GM12872 (cell line): ENCODE measurements around the gene CCDC177.

Experiments used
- TF ChIP-seq, protein P1 (sequence below): IDR thresholded peaks from 3 replicates; pipeline ENCODE4 v1.5.1; 2011; ENCODE audit warnings: low read depth, mild to moderate bottlenecking, low read length, moderate library complexity; ENCODE audit not compliant: insufficient read depth

CCDC177 gene

DNA sequence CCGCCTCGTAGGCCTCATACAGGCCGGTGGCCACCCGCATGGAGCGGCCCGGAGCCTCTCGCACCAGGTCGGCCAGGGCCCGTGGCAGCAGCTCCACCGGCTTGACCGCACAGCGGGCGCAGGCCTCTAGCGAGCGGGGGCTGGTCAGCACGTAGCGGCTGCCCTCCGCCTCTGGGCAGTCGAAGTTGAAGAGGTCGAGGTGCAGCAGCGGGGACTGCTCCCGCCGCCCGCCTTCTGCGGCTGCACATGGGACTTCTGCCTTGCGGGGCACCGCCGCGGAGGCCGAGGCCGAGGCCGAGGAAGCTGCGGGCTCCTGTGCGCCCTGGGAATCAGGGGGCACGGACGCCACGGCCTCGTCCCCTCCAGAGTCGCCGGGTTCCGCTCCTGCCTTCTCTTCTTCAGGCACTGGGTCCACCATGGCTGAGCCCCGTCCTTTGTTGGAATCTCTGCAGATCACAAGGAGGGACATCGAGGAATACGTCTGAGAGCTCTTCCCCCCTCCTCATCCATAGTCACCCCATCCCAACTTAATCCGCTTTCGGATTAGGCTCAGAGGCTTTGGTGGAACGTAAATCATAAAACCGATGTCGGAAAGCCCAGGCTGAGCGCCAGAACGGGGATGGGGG lies 1.4 kb downstream of the CCDC177 start:
- TF ChIP-seq, protein P1, sequence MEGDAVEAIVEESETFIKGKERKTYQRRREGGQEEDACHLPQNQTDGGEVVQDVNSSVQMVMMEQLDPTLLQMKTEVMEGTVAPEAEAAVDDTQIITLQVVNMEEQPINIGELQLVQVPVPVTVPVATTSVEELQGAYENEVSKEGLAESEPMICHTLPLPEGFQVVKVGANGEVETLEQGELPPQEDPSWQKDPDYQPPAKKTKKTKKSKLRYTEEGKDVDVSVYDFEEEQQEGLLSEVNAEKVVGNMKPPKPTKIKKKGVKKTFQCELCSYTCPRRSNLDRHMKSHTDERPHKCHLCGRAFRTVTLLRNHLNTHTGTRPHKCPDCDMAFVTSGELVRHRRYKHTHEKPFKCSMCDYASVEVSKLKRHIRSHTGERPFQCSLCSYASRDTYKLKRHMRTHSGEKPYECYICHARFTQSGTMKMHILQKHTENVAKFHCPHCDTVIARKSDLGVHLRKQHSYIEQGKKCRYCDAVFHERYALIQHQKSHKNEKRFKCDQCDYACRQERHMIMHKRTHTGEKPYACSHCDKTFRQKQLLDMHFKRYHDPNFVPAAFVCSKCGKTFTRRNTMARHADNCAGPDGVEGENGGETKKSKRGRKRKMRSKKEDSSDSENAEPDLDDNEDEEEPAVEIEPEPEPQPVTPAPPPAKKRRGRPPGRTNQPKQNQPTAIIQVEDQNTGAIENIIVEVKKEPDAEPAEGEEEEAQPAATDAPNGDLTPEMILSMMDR: no peak

DNA sequence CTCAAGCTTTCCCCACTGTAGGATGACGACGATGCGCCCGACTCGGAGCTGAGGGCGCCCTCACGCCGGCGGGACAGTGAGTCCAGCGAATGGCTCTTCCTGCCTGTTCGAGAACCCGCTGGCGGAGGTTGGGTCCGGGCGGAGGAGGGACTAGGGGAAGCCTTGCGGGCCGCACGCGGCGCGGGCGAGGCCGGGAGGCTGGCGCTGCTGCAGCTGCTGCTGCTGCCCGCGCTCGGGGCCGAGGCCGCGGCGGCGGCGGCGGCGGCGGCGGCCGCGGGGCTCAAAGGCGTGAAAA lies 1.9 kb downstream of the CCDC177 start:
- TF ChIP-seq, protein P1: no peak

DNA sequence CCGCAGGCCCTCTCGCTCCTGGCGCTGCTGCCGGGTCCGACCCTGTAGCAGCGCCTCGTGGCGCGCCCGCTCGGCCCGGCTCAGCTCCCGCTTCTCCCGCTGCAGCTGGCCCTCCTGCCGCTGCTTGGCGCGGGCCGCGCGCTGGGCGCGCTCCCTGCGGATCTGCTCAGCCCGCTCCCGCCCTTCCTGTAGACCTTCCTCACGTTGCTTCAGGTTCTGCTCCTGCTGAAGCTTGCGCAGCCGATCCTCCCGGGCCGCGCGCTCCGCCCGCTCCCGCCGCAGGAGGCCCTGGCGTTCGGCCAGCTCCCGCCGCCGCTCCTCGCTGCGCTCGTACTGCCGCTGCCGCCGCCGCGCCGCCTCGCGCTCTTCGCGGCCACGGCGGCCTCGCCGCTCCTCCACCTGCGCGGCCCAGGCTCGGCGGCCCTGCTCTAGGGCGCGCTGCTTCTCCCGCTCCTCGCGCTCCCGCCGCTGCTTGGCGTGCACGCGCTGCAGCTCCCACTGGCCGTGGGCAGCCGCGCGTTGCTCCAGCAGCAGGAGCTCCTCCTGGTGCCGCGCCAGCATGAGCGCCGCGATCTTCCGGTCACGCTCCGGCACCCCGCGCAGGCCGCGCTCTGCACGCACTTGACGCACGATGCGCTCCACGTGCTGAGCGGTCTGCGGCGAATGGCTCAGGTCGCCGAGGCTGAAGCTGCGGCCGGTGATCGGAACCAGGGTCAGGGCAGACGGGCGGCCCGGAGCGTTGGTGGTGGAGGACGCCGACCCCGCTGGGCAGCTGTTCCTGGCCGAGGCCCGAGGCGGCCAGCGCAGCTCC lies 2.4 kb downstream of the CCDC177 start:
- TF ChIP-seq, protein P1: no peak

DNA sequence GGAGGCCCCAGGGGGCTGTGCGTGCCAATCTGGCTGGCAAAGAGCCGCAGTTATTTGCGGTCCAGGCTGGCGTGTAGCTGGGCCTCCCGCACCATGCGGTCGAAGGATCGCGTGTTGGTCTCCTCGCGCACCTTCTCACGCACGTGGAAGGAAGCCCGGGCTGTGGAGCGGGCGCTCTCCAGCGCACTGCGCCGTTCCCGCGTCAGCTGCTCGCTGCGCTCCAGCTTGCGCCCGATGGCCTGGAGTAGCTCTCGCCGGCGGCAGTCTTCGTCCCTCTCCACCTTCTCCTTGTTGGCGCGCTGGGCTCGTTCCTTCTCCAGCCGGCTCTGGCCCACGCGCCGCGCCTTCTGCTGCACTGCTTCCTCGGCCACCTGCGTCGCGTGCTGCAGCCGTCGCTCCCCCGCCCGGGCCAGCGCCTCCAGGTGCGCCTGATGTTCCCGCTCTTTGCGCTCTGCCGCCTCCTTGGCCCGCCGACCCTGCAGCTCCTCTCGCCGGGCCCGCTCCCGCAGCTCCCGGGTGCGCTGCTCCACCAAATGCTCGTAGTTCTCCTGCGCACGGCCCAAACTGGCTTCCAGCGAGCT lies 3.1 kb downstream of the CCDC177 start:
- TF ChIP-seq, protein P1: no peak

DNA sequence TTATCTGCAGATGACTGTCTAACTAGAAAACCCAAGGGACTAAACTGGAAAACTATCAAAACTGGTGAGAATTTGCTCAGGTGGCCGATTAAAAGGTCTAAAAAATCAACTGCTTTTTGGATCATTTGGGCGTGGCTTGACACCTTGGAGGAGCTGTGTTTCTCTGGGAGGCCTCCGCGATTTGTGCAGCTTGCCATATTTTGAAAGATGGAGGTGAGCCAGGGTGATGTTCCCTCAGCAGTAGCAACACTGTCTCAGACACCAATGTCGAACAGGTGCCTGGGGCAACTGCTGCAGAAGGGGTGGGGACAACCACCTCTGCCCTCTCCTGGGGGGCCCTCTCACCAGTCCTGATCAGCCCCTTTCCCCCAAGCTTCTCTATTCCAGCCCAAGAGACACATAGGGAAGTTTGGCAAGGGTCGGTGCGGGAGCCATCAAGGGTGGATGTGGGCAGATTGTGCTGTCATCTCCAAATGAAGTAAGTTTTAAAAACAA lies 3.8 kb downstream of the CCDC177 start:
- TF ChIP-seq, protein P1: no peak

DNA sequence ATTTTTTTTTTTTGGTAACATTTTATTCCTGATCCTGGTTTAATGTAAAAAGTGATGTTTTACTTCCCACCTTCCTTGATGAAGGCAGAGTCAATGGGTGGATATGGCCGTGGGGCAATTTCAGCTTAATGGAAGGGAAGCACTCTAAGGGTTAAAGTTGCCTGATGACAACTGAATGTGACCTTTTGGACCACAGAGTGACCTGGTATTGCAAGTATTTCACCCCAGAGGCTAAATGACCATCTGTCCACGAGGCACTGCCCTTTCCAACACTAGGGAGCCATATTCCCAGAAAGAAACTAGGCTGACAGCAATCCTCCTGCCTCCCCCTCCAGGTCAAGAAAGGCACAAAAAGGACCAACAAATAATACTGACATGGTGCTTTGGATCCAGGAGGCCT lies 4.8 kb downstream of the CCDC177 start:
- TF ChIP-seq, protein P1: no peak

DNA sequence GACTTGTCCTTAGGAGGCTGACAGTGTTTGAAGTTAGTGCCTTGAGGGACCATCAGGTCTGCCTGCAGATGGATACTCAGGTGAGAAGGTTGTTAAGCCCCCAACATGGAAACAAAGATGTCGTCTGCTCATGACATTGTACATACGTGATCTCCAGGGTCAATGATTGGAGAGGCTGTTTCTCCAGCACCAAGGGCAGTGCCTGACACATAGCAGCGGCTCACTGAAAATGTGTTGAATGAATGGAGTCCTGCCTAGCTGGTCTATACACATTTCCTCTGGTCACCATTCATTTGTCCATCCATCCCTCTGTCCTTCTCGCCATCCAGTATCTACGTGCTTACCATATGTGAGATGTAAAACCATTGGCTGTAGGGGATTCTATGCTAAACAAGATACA lies 7.1 kb downstream of the CCDC177 start:
- TF ChIP-seq, protein P1: no peak
